HepG2 (cell line): ENCODE data around the gene PRMT6. TPM values are rescaled to one million over a fixed set of nuclear protein-coding genes. Genes with fewer than 3 reads are reported as not detected.

Source experiments
- BCLAF1 ChIP-seq: fragments of 450-650 bp; IDR thresholded peaks from 2 replicates; pipeline ENCODE4 v1.6.1; 2017; ENCODE audit warnings: mild to moderate bottlenecking
- EP300 ChIP-seq, 3 experiments: sonication (generic) in 1 of 3; formaldehyde crosslinking in 1 of 3; IDR thresholded peaks; 2 replicates each; pipeline versions ENCODE4 v1.5.1 to v1.6.1; 2011 to 2020; ENCODE audit warnings: low read depth in 2 of 3, low read length in 2 of 3, borderline replicate concordance in 1 of 3, improper control_type of control experiment in 1 of 3, mild to moderate bottlenecking in 1 of 3, missing genetic modification reagents in 1 of 3, moderate library complexity in 1 of 3
- FOXO4 ChIP-seq: sonication (generic); formaldehyde crosslinking; conservative IDR thresholded peaks from 2 replicates; pipeline ENCODE4 v1.8.1; 2023; ENCODE audit warnings: missing genetic modification reagents
- GLI4 ChIP-seq: sonication (generic); formaldehyde crosslinking; IDR thresholded peaks from 2 replicates; pipeline ENCODE4 v1.5.1; 2020; ENCODE audit warnings: missing genetic modification reagents, mild to moderate bottlenecking, moderate library complexity, borderline replicate concordance
- HMGXB3 ChIP-seq: sonication (generic); formaldehyde crosslinking; IDR thresholded peaks from 2 replicates; pipeline ENCODE4 v1.4.0; 2020; ENCODE audit warnings: missing genetic modification reagents, borderline replicate concordance
- KMT2A ChIP-seq: sonication (generic); formaldehyde crosslinking; IDR thresholded peaks from 2 replicates; pipeline ENCODE4 v1.4.0; 2020; ENCODE audit warnings: missing genetic modification reagents
- NR2F1 ChIP-seq, 2 experiments: fragments of 450-650 bp in 1 of 2; formaldehyde crosslinking in 1 of 2; IDR thresholded peaks; 2 replicates each; pipeline versions ENCODE4 v1.5.0 to v1.6.1; 2016 to 2020; ENCODE audit warnings: mild to moderate bottlenecking in 1 of 2, missing compliant biosample characterization in 1 of 2, missing genetic modification reagents in 1 of 2, moderate library complexity in 1 of 2
- PHF5A ChIP-seq: IDR thresholded peaks from one replicate; pipeline ENCODE4 v1.6.1; 2018; ENCODE audit warnings: low read depth, missing genetic modification reagents; ENCODE audit not compliant: unreplicated experiment
- ZBTB10 ChIP-seq: sonication (generic); formaldehyde crosslinking; IDR thresholded peaks from 2 replicates; pipeline ENCODE4 v1.4.0; 2020; ENCODE audit warnings: missing genetic modification reagents, borderline replicate concordance
- ZNF138 ChIP-seq: sonication (generic); formaldehyde crosslinking; IDR thresholded peaks from 2 replicates; pipeline ENCODE4 v1.5.0; 2020; ENCODE audit warnings: mild to moderate bottlenecking, low read depth, missing genetic modification reagents
- ZNF264 ChIP-seq: sonication (generic); formaldehyde crosslinking; IDR thresholded peaks from 2 replicates; pipeline ENCODE4 v1.4.0; 2020; ENCODE audit warnings: missing genetic modification reagents
- ZNF768 ChIP-seq: sonication (generic); formaldehyde crosslinking; IDR thresholded peaks from 2 replicates; pipeline ENCODE4 v1.4.0; 2020; ENCODE audit warnings: missing genetic modification reagents
- ZSCAN31 ChIP-seq: sonication (generic); formaldehyde crosslinking; IDR thresholded peaks from 2 replicates; pipeline ENCODE4 v1.5.0; 2020; ENCODE audit warnings: low read depth, mild to moderate bottlenecking, missing genetic modification reagents
- polyA plus RNA-seq, 8 experiments: library from polyadenylated mRNA; depleted of rRNA in 3 of 8; stranded (reverse) in 7 of 8; unstranded in 1 of 8; fragments of >200 nt; fragmentation: Illumina TruSeq in 4 of 8; extraction: Trizol in 4 of 8; gene quantifications; 2 replicates each; pipeline versions ENCODE4 v1.2.1 to v1.2.3, GENCODE V29; 2011 to 2016; ENCODE audit warnings: low read depth in 4 of 8, missing spikeins in 1 of 8, mixed read lengths in 1 of 8; ENCODE audit not compliant: insufficient read depth in 1 of 8
- total RNA-seq, 5 experiments: library from RNA; depleted of rRNA; stranded (reverse); fragments of >200 nt; fragmentation: Illumina TruSeq; extraction: Trizol; gene quantifications; 2 replicates each; pipeline ENCODE4 v1.2.3, GENCODE V29; 2016; ENCODE audit warnings: low read depth in 1 of 5

The PRMT6 gene
- total and polyA plus RNA-seq, 2 of the 13 experiments (the other 11 are each of a cell fraction or from before 2014, with no cell fraction given), result 8.1 to 15.8 TPM

GRCh38 chr1:107056426-107057196 lies at the start of gene PRMT6 (continued):
- no peak for TF ChIP-seq BCLAF1
- peak; percentile 54; the same call in 1 of the 2 replicates for TF ChIP-seq GLI4 (CRISPR knock-in tag)
- no peak for TF ChIP-seq HMGXB3 (CRISPR knock-in tag)
- TF ChIP-seq ZBTB10 (CRISPR knock-in tag), result no peak
- no peak for TF ChIP-seq EP300 (IDR thresholded peaks at IDR 0.05; ENCODE audit: low read depth in 2 of 2, low read length in 2 of 2)
- TF ChIP-seq EP300 (CRISPR knock-in tag; IDR thresholded peaks at IDR 0.05; ENCODE audit: borderline replicate concordance), result no peak
- TF ChIP-seq ZNF138, result no peak
- peak; percentile 70; the same call in 1 of the 2 replicates for TF ChIP-seq KMT2A
- TF ChIP-seq NR2F1 (CRISPR knock-in tag; IDR thresholded peaks at IDR 0.05), result no peak
- 0 out of 2 replicates have a peak, but pooled peaks have one; percentile 46 for TF ChIP-seq ZSCAN31 (CRISPR knock-in tag)
- 0 out of 2 replicates have a peak, but pooled peaks have one; percentile 38 for TF ChIP-seq ZNF264 (CRISPR knock-in tag)
- no peak for TF ChIP-seq PHF5A
- no peak for TF ChIP-seq FOXO4 (CRISPR knock-in tag)
- TF ChIP-seq ZNF768 (CRISPR knock-in tag), result 0 out of 2 replicates have a peak, but pooled peaks have one; percentile 20
